ENCODE results near the gene TMEM178B. TPM values are rescaled to one million over a fixed set of nuclear protein-coding genes. Genes with fewer than 3 reads are reported as not detected.

The TMEM178B gene
- total RNA-seq, 2 experiments from 2014 or later: 1.7 TPM

- DNase-seq: no peak
- Mint-ChIP-seq H3K36me3 (ENCODE audit: low read depth) (no peaks in the 10 kb centered on the region), H3K27ac (no peak overlapping the region), H3K27me3 (peaks cover 4% of the 10 kb centered on the region), H3K4me1 (no peaks in the 10 kb centered on the region), H3K4me3 (no peak overlapping the region), H3K9me3 (no peaks in the 10 kb centered on the region)
- POLR2A ChIA-PET: no interaction called here
- CTCF ChIA-PET: no interaction called here
Observed at GRCh38 chr7:141461924-141462323, 388.1 kb downstream of the TMEM178B start.

DNA sequence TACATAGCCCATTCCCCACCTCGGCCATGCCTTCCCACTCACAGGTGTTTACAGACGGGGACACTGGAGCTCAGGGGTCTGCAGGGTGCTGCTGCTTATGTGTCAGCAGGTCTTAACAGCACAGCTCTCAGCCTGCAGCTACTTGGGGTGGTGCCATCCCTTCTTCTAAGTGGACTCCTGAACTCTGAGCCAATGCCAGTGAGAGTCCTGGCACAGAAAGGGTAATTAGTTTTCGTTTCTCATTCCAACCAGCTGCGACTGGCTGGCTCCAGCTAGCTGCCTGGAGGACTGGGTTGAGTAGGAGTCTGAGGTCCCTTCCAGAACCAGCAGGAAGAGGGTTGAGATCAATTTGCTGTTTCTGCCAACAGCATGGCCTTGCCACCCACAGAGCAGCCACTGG lies 389.1 kb downstream of the TMEM178B start:
- Mint-ChIP-seq H3K4me3 (no peak overlapping the region), H3K36me3 (ENCODE audit: low read depth) (no peaks in the 10 kb centered on the region), H3K27ac (no peak overlapping the region), H3K4me1 (no peaks in the 10 kb centered on the region), H3K27me3 (peaks cover 7% of the 10 kb centered on the region), H3K9me3 (no peaks in the 10 kb centered on the region)
- no peak for DNase-seq
- CTCF ChIA-PET: no interaction called here
- POLR2A ChIA-PET: no interaction called here

GRCh38 chr7:141463986-141464385 lies 390.1 kb downstream of the TMEM178B start:
- CTCF ChIA-PET: no interaction called here
- no peak overlapping the region for H3K4me3 Mint-ChIP-seq
- no peak overlapping the region for H3K27ac Mint-ChIP-seq
- peaks cover 11% of the 10 kb centered on the region for H3K27me3 Mint-ChIP-seq
- DNase-seq: no peak
- H3K4me1 Mint-ChIP-seq: no peaks in the 10 kb centered on the region
- no peaks in the 10 kb centered on the region for H3K9me3 Mint-ChIP-seq
- no peaks in the 10 kb centered on the region for H3K36me3 Mint-ChIP-seq (ENCODE audit: low read depth)
- POLR2A ChIA-PET: no interaction called here

GRCh38 chr7:141464551-141464950 lies 390.7 kb downstream of the TMEM178B start:
- H3K27me3 Mint-ChIP-seq: peaks cover 11% of the 10 kb centered on the region
- H3K4me3 Mint-ChIP-seq: no peak overlapping the region
- ChIA-PET POLR2A (no interaction called here), CTCF (no interaction called here)
- no peak for DNase-seq
- H3K27ac Mint-ChIP-seq: no peak overlapping the region
- H3K36me3 Mint-ChIP-seq (ENCODE audit: low read depth): no peaks in the 10 kb centered on the region
- H3K4me1 Mint-ChIP-seq: no peaks in the 10 kb centered on the region
- no peaks in the 10 kb centered on the region for H3K9me3 Mint-ChIP-seq

DNA sequence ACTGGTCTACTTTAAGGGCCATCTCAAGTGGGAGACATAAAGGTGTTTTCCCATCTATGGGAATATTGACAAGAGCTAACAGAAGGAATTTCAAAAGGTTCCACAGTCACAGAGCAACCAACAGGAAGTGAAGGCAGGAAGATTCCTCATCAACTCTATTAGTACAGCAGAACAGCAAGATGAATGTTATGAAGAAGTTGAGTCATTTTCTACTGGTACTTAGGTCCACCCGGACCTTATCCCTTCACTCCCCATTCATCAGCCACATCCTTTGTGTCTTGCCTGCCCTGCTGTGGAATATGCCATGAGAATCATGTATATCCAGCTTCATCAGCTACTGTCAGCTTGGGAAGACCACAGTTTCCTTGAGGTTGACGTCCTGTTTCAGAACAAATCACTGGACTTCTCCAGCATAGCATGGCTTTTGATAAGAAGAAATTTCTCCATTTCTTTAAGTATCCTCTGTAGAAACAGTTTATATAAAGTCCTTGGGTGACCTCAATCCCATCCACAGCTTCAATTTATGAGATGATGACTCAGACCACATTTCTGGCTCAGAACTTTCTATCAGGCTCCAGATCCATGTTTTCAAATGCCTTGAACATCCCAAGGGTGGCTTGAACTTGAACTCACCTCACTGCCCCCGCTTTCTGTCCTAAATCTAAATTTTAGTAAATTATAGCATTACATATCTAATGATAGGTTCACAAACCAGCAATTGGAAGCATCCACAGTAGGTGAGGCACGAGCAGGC lies 392.5 kb downstream of the TMEM178B start:
- Mint-ChIP-seq H3K36me3 (ENCODE audit: low read depth) (no peaks in the 10 kb centered on the region), H3K27ac (no peak overlapping the region), H3K27me3 (peaks cover 11% of the 10 kb centered on the region), H3K4me3 (no peak overlapping the region), H3K4me1 (no peaks in the 10 kb centered on the region), H3K9me3 (no peaks in the 10 kb centered on the region)
- no peak for DNase-seq
- CTCF ChIA-PET: no interaction called here
- POLR2A ChIA-PET: no interaction called here

DNA sequence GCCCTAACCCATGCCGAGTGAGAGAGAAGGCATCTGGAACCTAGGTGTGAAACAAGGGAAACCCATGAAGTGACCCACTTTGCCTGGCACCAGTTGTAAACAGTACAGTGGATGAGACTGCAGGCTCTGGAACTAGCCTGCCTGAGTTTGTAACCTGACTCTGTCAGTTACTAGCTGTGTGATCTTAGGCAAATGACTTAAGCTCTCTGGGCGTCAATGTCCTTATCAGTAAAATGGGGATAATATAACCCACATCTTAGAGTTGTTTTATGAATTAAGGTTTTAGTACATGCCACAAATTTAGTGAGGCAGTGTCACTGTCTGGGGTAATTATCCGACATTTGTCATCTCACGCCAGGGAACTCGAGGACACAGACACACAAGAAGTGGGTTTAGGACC lies 394.5 kb downstream of the TMEM178B start:
- DNase-seq: no peak
- Mint-ChIP-seq H3K27me3 (peaks cover 8% of the 10 kb centered on the region), H3K9me3 (no peaks in the 10 kb centered on the region), H3K4me1 (no peaks in the 10 kb centered on the region), H3K36me3 (ENCODE audit: low read depth) (no peaks in the 10 kb centered on the region), H3K27ac (no peak overlapping the region), H3K4me3 (no peak overlapping the region)
- ChIA-PET POLR2A (no interaction called here), CTCF (no interaction called here)

DNA sequence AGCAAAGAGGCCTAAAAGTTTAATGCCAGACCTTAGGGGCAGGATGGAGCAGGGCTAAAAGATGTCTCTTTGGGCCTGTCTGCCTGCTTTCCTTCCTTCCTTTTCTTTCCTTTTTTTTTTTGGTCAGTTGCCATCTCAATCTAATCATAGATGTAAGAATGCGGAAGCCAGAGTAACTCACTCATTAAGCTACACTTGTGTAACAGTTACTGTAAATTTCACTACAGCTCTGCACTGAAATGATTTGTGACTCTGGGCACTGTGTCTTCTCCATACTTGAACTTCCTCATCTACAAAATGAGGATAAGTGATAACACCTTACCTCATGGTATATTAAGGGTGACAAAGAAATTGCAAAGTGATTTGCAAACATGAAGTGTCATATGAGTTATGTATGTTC lies 401.8 kb downstream of the TMEM178B start:
- no peaks in the 10 kb centered on the region for H3K4me1 Mint-ChIP-seq
- POLR2A ChIA-PET: no interaction called here
- H3K27me3 Mint-ChIP-seq: peaks cover 8% of the 10 kb centered on the region
- H3K27ac Mint-ChIP-seq: no peak overlapping the region
- CTCF ChIA-PET: no interaction called here
- H3K36me3 Mint-ChIP-seq (ENCODE audit: low read depth): no peaks in the 10 kb centered on the region
- no peak overlapping the region for H3K4me3 Mint-ChIP-seq
- no peak for DNase-seq
- H3K9me3 Mint-ChIP-seq: no peaks in the 10 kb centered on the region

- Mint-ChIP-seq H3K27ac (no peak overlapping the region), H3K9me3 (no peaks in the 10 kb centered on the region), H3K36me3 (ENCODE audit: low read depth) (no peaks in the 10 kb centered on the region), H3K4me1 (peaks cover 3% of the 10 kb centered on the region), H3K27me3 (peaks cover 12% of the 10 kb centered on the region), H3K4me3 (no peak overlapping the region)
- POLR2A ChIA-PET: no interaction called here
- no peak for DNase-seq
- CTCF ChIA-PET: interaction anchor here (0.6 kb wide), 1 partner anchor 1868 kb away, joined by 3 read pairs; no protein-coding TSS in a partner anchor
Observed at GRCh38 chr7:141477865-141478264, 404.0 kb downstream of the TMEM178B start.

DNA sequence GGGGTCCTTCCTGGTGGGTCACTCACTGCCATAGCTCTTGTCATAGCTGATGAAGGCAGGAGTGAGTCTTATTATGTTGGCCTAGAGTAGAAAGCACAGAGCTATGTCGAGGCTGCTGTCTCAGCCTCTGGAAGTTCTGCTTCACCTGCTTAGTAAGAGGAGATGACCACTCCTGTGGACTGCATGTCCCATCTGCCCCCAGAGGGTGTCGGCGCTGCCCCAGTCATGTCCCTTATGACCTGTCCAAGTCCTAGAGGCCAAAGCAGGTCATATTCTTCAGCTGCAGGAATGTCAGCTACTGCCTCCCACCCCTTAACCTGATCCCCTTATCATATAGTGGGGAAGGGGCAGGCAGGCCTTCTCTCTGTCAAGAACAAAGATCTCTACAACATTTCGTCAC lies 405.0 kb downstream of the TMEM178B start:
- no peak overlapping the region for H3K4me3 Mint-ChIP-seq
- no peaks in the 10 kb centered on the region for H3K36me3 Mint-ChIP-seq (ENCODE audit: low read depth)
- ChIA-PET POLR2A (no interaction called here), CTCF (no interaction called here)
- H3K9me3 Mint-ChIP-seq: no peaks in the 10 kb centered on the region
- peaks cover 12% of the 10 kb centered on the region for H3K27me3 Mint-ChIP-seq
- no peak for DNase-seq
- H3K27ac Mint-ChIP-seq: no peak overlapping the region
- H3K4me1 Mint-ChIP-seq: peaks cover 10% of the 10 kb centered on the region

DNA sequence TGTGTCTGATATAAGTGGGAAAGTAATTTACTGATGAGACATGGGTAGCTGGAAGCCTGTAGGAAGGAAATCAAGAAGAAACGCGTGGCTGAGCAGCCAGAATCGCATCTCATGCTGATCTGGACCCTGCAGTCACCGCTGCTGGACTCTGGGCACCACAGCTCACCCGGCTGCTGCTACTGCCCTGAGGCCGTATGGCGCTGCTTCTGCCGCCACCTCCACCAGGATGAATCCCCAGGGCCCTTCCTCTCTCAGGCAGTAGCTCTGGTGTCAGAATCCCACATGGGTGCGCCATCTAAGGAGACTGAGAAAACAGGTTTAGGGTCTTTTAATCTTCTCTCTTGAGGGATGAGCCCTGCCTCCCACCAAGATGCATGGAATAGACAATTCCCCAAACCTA lies 407.1 kb downstream of the TMEM178B start:
- peaks cover 8% of the 10 kb centered on the region for H3K27me3 Mint-ChIP-seq
- no peak overlapping the region for H3K27ac Mint-ChIP-seq
- ChIA-PET POLR2A (no interaction called here), CTCF (interaction anchor here (0.5 kb wide), 1 partner anchor 249 kb away, joined by 3 read pairs; no protein-coding TSS in a partner anchor)
- H3K4me1 Mint-ChIP-seq: peaks cover 10% of the 10 kb centered on the region
- no peaks in the 10 kb centered on the region for H3K9me3 Mint-ChIP-seq
- H3K36me3 Mint-ChIP-seq (ENCODE audit: low read depth): no peaks in the 10 kb centered on the region
- no peak for DNase-seq
- H3K4me3 Mint-ChIP-seq: no peak overlapping the region

- CTCF ChIA-PET: no interaction called here
- Mint-ChIP-seq H3K9me3 (no peaks in the 10 kb centered on the region), H3K4me3 (no peak overlapping the region), H3K27me3 (peaks cover 10% of the 10 kb centered on the region), H3K4me1 (peaks cover 10% of the 10 kb centered on the region), H3K27ac (no peak overlapping the region), H3K36me3 (ENCODE audit: low read depth) (no peaks in the 10 kb centered on the region)
- POLR2A ChIA-PET: no interaction called here
- no peak for DNase-seq
Observed at GRCh38 chr7:141481971-141482370, 408.1 kb downstream of the TMEM178B start.

GRCh38 chr7:141483044-141483443 lies 409.2 kb downstream of the TMEM178B start:
- H3K4me3 Mint-ChIP-seq: no peak overlapping the region
- ChIA-PET POLR2A (no interaction called here), CTCF (no interaction called here)
- H3K27me3 Mint-ChIP-seq: peaks cover 7% of the 10 kb centered on the region
- H3K4me1 Mint-ChIP-seq: peaks cover 10% of the 10 kb centered on the region
- no peak for DNase-seq
- no peak overlapping the region for H3K27ac Mint-ChIP-seq
- H3K9me3 Mint-ChIP-seq: no peaks in the 10 kb centered on the region
- H3K36me3 Mint-ChIP-seq (ENCODE audit: low read depth): no peaks in the 10 kb centered on the region

DNA sequence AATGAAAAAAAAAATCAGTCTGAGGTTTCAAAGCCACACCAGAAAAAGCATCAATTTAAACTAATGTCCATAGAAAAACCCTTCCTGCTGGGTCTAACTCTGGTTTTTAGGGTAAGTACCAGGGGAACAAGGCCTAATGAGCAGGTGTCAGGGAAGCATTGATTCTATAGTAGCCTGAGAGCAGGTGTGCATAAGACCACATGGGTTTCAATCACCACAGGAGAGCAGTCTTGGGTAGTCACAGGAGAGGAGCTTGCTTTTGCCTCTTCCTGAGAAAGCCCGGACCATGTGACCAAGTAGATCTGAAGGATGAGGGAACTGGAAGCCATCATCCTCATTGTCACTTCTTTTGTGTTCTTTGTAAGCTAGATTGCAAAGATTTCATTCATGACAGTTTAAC lies 411.0 kb downstream of the TMEM178B start:
- CTCF ChIA-PET: no interaction called here
- Mint-ChIP-seq H3K36me3 (ENCODE audit: low read depth) (no peaks in the 10 kb centered on the region), H3K27me3 (peaks cover 12% of the 10 kb centered on the region), H3K9me3 (no peaks in the 10 kb centered on the region), H3K27ac (no peak overlapping the region), H3K4me1 (peaks cover 10% of the 10 kb centered on the region), H3K4me3 (no peak overlapping the region)
- no peak for DNase-seq
- POLR2A ChIA-PET: no interaction called here

DNA sequence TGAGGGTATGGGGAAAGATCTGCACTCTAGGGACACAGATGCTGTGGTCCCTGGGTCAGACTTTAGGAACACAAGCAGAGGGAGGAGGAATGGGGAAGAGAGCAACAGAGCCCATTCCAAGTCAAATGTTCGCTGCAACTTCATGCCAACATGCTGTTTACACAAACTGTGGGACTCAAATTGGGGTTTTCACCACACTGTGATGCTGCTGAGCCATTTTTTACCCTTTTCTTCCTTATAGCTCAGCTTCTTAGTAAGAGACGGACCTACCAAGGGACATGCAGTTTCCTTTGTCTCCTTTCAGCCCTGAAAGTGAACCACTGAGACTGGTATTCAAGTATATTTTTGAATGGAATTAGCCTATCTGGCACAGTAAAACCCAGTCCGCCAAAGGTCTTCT lies 413.1 kb downstream of the TMEM178B start:
- CTCF ChIA-PET: no interaction called here

More for the DNA sequence above, 413.1 kb downstream of the TMEM178B start:
- Mint-ChIP-seq H3K36me3 (ENCODE audit: low read depth) (no peaks in the 10 kb centered on the region), H3K9me3 (no peaks in the 10 kb centered on the region), H3K4me1 (peaks cover 10% of the 10 kb centered on the region), H3K27me3 (peaks cover 8% of the 10 kb centered on the region), H3K27ac (no peak overlapping the region), H3K4me3 (no peak overlapping the region)
- DNase-seq: no peak
- POLR2A ChIA-PET: no interaction called here
